Measurements from ENCODE around the gene DOCK7.
"Not testable (repeated sequence)": the region's sequence is repeated elsewhere in the genome, so short reads cannot be mapped to it uniquely, and the experiment has no call there.

The DOCK7 gene

DNA sequence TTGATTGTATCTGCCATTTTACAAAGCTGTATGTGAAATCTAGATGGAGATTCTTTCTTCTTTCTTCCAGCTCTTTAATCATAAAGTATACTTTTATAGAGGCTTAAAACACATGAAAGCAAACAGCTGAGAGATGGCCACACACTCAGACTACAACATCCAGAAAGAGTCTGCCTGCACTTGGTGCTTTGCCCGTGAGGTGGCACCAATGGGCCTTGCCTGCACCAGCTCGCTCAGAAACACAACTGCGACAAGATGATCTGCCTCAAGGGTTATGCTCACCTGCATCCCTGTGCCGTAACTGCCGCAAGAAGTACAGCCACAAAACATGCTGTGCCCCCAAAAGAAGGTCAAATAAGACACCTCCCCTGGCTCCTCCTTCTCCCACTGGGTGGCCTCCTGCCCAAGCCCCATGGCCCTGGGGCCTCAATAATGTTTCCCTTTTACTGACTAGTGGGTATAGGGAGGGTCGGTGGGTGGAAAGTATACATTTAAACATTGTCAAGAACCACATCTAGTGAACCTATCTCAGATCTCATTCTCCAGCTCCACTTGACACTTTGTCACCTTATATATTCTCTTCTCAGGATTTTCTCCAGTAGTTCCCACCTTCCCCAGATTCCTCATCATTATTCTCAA, 157.6 kb downstream of the DOCK7 start:
- DNase-seq (ENCODE audit: low read depth) = peak; percentile 6

DNA sequence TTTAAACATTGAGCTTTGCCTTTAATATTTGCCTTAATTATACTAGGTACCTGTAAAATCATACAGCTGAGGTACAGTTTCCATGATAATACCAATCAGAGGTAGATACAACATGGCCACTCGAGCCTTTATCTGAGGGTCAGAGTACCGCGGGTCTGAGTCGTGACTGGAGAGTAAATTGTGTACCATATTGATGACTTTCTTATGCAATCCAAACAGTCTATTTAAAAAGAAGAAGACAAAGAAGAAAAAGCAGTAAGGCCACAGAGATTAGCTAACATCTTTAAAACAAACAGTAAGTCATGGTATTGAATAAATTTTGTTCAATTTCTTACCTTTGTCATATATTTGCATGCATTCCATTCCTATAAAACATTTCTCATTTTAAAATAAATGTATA, 159.0 kb downstream of the DOCK7 start:
- no peak for DNase-seq (ENCODE audit: low read depth)

DNA sequence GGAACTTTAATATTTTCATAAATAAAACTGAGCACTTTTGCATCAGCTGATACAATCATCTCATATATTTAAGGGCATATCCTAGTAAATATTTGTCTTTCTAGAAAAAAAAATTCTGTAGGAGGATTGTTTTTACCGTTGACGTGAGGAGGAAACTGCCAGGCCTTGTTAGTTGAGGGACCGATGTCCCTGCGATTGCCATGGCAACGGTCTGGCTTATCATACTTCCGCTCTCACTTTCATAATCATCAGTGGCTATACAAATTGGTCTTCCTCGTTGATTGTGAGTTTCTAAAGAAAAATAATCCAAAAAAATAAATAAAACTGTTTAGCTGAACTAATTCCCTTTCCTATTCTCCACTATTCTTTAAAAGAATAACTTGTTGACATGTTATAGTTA, 160.2 kb downstream of the DOCK7 start:
- DNase-seq (ENCODE audit: low read depth) = no peak

DNA sequence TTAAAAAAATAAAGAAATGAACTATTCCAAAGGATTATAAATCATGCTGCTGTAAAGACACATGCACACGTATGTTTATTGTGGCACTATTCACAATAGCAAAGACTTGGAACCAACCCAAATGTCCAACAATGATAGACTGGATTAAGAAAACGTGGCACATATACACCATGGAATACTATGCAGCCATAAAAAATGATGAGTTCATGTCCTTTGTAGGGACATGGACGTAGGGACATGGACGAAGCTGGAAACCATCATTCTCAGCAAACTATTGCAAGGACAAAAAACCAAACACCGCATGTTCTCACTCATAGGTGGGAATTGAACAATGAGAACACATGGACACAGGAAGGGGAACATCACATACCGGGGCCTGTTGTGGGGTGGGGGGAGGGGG, 160.8 kb downstream of the DOCK7 start:
- DNase-seq (ENCODE audit: low read depth) = not testable (repeated sequence)

DNA sequence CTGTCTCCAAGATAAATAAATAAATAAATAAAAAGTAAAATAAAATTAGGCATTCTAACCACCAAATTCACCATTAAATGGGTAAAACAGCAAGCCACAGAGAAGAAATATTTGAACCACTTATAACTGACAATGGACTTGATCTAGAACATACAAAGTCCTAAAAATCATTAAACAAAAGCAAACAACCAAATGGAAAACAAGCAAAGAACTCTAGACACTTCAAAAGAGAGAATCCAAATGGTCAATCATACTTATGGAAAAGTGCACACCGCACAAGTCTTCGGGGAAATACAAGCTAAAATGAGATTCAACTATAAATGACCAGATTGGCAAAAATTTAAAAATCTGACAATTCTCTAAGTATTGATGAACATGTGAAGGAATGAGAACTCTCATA, 164.3 kb downstream of the DOCK7 start:
- DNase-seq (ENCODE audit: low read depth) = no peak

DNA sequence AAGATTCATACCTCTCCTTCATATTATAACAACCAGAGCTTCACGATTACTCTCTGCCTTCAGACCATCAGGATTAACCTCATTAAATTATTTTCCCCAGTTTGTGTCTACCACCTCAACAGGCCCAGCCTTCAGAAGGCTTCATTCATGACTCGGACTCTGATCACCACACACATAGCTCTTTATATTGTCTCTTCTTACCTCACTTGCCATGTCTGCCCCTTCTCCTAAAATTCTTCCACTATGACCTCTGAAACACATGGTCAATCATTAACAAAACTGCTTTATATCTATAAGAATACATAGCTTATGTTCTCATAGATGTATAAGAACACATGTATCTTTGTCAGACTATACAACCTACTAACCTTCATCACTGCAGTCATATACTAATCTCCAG, 171.6 kb downstream of the DOCK7 start:
- no peak for DNase-seq (ENCODE audit: low read depth)

DNA sequence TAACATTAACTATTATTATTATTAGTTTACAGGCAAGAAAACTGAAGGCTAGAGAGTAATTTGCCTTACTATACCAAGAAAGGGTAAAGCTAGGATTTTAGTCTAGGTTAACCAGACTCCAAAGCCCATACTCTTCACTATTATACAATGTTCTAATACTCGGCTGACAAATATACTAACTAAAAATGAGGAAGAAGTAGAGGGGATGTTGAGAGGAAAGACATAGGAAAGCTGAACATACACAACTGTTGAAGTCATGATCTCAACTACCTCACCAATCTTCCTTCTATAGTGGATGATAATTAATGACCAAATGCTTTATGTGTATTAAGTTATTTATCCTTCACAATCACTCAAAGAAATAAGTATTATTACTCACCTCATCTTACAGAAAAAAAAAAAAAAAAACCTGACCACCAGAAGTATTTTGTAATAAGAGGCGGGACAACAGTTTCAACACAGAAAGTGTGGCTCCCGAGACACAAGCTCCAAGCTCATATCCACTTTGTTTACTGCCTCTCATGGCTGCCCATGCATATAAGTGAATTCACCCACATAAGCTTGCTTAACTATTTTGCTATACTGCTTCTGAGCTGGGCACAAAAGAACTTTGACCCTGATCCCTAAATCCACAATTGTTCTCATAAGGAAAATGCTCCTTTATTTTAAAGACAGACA, 173.3 kb downstream of the DOCK7 start:
- DNase-seq (ENCODE audit: low read depth) = peak; percentile 3

DNA sequence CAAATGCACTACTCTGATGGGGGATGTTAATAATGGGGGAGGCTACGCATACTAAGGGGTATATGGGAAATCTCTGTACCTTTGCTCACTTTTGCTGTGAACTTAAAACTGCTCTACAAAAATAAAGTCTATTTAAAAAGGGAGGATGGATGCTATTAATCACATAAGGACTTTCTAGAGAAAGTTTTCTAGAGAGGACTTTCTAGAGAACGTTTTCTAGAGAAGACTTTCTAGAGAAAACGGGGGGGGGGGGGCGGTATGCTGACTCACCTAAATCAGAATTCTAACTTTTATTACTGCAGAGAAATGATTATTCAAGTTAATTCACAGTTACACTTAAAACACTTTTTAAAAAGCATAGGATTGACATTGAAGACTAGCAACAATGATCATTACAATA, 175.2 kb downstream of the DOCK7 start:
- DNase-seq (ENCODE audit: low read depth) = no peak

DNA sequence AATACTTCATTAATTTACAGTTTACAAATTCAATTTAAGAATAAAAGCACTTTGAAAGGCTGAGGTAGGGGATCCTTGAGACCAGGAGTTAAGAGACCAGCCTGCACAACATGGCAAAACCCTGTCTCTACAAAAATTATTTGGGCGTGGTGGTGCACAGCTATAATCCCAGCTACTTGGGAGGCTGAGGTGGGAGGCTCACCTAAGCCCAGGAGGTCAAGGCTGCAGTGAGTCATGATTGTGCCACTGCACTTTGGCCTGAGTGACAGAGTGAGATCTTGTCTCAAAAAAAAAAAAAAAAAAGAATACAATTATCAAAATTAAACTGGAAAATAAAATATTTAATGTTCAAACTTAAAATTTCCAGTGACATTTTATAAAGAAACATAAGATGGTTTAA, 179.2 kb downstream of the DOCK7 start:
- DNase-seq (ENCODE audit: low read depth) = no peak

DNA sequence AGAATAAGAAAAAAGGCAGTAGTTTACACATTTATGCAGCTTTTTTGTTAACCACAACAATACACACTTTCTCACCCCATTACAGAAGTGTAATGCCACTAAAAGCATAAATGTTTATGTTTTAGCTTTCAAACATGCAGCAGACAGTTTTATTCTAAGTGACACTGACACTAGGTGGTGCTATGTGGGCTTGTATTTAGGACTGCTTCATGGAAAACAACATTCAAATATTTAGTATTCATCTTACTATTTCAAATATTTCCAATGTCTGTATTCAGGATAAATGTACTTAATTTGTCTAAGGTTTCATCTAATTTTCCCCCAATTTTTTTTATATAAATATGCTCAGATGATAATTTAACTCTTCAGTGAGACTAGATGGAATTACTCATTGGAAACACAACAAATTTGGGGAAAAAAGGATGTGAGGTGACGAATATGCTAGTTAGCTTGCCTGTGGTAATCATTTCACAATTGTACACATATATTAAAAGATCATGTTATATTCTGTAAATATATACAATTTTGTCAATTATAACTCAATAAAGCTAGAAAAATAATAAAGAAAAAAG, 179.9 kb downstream of the DOCK7 start:
- DNase-seq (ENCODE audit: low read depth) = peak; percentile 32

DNA sequence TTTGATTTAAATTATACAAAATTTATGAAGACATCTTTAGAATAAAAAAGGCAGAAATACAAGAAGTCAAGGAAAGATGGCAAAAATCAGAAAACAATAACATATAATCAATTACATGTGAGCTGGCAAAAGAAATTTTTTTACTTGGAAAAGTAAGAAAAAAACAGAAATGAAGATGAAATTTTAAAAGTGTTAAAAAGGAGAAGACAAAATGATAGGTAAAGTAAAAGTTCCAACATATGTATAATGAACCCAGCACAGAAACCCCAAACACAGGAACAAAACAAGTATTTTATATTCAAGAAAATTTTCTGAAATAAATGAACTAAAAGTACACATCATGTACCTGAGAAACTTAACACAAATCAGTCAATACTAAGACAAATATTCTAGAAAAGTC, 188.0 kb downstream of the DOCK7 start:
- no peak for DNase-seq (ENCODE audit: low read depth)

DNA sequence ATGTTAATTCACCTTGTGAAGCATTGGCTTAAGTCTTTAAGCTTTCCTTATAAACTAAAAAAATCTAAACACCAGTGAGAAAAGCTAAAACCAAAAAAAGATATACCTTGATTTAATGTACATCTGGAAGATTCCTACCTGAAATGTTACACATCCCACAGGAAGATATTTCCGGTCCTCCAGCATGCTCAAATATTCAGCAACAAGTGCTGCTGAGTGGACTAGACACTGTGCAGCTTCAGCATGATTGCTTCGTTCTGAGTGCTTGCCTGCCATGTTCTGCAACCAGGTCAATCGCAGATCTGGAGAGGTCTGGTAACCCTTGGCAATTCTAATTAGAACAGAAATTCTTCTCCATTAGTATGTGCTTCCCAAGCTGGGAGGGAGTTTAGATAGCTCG, 194.0 kb downstream of the DOCK7 start:
- DNase-seq (ENCODE audit: low read depth) = no peak

DNA sequence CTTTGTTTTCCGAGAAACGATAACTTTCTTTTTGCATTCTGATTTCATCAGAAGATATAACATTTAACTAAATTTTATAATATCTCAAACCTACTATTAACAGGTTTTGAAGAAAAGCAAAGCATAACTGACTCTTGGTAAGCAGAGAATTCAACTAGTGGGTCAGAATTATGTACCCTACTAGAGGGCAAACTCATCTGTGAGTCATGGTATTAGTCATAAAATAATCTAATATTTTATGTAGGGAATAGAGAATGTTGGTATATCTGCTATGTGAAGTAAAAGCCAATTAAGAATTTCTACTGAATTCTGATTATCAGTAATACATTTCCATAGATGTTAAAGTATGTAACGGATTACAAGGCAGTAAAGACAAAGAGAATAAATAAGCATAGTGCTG, 194.5 kb downstream of the DOCK7 start:
- no peak for DNase-seq (ENCODE audit: low read depth)

DNA sequence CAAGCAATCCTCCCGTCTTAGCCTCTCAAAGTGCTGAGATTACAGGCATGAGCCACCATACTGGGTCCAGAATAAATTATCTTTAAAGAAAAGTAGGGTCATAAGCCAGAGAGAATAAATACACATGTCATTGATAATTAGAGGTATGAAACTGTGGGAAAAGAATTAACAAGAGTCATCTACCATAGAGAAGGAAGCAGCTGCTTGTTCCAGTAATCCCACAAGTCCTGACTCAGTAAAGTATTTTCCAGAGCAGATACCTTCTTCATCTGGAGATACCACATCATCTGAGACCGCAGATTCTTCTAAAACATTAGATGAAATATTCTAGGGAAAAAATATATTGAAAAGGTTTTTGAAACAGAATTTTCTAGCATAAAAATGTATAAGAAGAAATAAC, 195.7 kb downstream of the DOCK7 start:
- DNase-seq (ENCODE audit: low read depth) = no peak

DNA sequence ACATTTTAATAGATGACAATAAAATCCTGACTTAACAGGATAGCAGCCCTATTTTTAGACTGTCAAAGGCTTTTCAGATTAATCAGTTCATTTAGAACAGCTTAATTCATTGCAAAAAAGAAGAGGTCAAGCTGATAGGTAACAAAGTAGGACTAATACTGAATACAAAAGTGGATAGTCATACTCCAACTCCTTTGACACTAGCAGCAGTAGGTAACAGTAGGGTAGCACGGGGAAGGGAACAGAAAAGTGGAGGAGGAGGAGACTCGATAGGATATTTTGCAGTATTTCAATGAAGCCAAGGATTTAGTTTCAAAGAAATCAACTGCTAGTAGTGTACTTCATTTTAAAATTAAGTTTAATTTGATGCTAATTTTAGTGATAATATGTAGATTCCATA, 200.2 kb downstream of the DOCK7 start:
- no peak for DNase-seq (ENCODE audit: low read depth)

DNA sequence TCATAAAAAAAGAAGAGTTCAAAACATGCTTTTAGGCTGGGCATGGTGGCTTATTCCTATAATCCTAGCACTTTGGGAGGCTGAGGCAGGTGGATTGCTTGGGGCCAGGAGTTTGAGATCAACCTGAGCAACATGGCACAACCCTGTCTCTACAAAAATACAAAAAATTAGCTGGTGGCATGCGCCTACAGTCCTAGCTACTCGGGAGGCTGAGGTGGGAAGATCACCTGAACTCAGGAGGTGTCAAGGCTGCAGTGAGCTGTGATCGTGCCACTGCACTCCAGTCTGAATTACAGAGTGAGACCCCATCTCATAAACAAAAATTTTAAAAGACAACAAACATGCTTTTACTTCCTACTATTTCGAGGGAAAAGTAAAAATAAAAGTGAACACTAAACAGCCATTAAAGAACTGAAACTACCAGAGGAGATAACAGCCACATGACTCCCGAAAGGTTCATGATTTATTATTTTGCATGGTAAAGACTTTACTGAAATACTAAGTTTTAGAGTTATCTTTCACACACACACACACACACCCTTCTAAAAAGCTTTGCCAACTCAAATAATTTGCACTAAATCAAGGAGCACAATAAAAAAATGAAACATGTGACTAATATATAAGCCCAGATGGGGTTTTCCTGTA, 203.2 kb downstream of the DOCK7 start:
- no peak for DNase-seq (ENCODE audit: low read depth)

DNA sequence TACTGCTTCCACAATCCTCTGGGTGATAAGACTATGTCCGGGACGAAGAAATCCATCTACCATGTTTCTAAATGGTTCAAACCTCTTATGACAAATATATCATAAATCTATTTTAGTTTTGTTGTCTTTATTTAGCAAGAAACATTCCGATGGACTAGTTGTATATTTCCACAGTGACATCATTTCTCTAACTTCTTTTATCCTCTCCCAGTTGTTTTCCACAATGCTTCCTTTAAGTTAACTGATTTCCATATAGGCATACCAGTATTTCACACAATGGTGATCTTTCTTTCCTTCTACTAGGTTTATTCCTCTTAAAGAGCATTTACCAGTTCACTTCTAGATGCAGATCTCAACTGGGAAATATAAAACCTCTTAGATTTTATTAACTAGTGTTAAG, 206.5 kb downstream of the DOCK7 start:
- no peak for DNase-seq (ENCODE audit: low read depth)

DNA sequence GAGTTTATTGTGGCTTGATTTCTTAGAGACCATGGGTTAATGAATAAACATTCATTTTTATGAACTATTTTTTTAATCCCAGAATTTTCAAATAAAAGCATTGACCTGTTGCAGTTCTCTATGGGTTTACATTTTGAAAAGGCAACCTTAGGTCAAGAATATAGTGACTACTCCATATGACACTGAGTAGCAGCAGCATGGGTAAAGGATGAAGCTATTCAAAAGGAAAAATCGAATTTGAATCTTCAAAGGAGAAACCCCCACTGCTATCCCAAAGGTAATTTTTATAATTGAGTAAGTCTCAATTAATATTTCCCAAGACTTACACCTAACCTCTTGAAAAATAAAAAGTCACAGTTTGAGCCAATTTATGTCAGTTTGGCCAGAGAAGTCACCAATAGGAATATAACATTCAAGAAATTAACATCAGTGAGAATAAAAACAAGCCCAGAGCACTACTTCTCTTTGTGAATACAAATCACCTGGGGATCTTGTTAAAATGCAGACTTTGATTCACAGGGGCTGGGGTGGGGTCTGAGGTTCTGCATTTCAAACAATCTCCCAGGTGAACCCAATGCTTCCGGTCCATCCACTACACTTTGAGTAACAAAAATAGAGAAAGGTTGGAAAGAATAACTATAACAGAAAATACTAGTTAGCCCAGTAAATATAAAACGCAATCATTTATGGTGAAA, 211.5 kb downstream of the DOCK7 start:
- no peak for DNase-seq (ENCODE audit: low read depth)

DNA sequence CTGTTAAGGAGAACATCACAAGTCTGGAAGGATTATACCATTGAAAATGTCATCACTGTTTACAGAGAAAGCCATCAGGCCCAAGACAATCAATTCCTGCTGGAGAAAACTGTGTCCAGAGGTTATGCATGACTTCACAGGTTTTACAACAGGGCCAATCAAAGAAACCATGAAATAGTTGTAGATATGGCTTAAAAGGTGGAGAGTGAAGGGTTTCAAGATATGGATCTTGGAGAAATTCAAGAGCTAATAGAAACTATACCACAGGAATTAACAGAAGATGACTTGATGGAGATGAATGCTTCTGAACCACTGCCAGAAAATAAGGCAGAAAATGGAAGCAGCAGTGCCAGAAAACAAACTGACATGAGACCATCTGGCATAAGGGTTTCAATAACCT, 221.1 kb downstream of the DOCK7 start:
- DNase-seq (ENCODE audit: low read depth) = no peak

DNA sequence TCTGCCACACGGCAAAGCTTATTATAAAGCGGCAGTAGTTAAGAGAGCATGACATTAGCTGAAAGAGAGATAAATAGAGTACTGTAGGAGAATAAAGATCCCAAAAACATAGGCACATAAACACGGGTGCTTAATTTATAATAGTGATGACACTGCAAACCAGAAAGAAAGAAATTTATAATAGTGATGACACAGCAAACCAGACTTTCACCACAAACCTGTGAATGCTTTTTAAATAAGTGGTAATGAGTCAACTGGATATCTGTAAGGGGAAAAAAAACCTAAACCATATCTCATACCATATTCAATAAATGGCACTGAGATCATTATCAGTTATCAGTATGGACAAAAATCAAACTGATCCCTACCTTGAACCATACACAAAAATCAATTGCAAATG, 225.8 kb downstream of the DOCK7 start:
- DNase-seq (ENCODE audit: low read depth) = no peak

DNA sequence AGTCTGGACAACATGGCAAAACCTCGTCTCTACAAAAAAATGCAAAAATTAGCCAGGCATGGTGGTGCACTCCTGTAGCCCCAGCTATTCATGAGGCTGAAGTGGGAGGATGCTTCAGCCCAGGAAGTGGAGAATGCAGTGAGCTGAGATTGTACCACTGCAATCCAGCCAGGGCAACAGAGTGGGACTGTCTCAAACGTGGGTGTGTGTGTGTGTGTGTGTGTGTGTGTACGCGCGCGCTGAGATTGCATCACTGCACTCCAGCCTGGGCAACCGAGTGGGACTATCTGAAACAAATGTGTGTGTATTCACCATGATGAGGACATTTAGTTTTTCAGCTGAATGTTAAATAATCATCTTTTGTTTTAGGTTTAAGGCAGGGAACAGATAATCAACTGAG, 230.2 kb downstream of the DOCK7 start:
- no peak for DNase-seq (ENCODE audit: low read depth)

DNA sequence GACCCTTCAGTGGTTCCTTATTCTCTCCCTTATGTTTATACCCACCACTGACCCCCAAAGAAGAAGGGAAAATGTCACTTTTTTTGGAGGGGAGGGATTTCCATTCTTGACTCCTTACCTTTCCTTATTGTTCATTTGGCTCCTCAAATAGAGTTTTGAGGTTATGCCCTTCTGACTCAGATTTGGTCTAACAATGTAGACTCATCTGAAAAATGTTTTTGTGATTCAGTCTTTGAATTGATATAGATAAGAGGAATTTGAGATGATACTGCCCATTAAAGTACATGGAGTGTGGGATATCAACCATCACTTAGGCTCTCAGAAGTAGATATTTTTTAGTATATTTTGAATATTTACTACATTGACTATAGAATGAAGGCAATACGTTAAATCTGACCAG, 235.2 kb downstream of the DOCK7 start:
- no peak for DNase-seq (ENCODE audit: low read depth)

DNA sequence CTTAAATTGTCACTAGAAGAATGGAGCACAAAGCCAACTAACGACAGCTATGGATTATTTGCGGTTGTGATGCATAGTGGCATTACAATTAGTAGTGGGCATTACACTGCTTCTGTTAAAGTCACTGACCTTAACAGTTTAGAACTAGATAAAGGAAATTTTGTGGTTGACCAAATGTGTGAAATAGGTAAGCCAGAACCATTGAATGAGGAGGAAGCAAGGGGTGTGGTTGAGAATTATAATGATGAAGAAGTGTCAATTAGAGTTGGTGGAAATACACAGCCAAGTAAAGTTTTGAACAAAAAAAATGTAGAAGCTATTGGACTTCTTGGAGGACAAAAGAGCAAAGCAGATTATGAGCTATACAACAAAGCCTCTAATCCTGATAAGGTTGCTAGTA, 237.9 kb downstream of the DOCK7 start:
- DNase-seq (ENCODE audit: low read depth) = no peak

Data from stromal cell of bone marrow (primary cell).